SH-SY5Y (cell line): ENCODE data around the gene ITPRID2.

ENCODE experiments used
- GATA2 ChIP-seq: IDR thresholded peaks from 2 replicates; pipeline ENCODE4 v1.6.1; 2011; ENCODE audit warnings: mild to moderate bottlenecking, low read depth, low read length
- GATA3 ChIP-seq: IDR thresholded peaks from 2 replicates; pipeline ENCODE4 v1.6.1; 2011; ENCODE audit warnings: low read depth, mild to moderate bottlenecking, low read length, moderate library complexity

- TF ChIP-seq GATA3 (no peak), GATA2 (no peak)
Measured at GRCh38 chr2:181886192-181886591, 5.3 kb upstream of the ITPRID2 start.
